Neural cell (in vitro differentiated cells): ENCODE results near the gene ARHGAP45.

Experiments used
- EP300 ChIP-seq: fragments of 450-650 bp; conservative IDR thresholded peaks from 2 replicates; pipeline ENCODE4 v1.6.1; 2014; ENCODE audit warnings: antibody characterized with exemption, mild to moderate bottlenecking, moderate library complexity; ENCODE audit not compliant: poor library complexity, severe bottlenecking
- EZH2 ChIP-seq: fragments of 200-600, 300-800 bp; shearing (Covaris generic), sonication (generic); IDR thresholded peaks from 2 replicates; pipeline ENCODE4 v1.6.1; 2014; ENCODE audit warnings: antibody characterized with exemption, low read length, borderline replicate concordance, mild to moderate bottlenecking; ENCODE audit not compliant: insufficient read depth, poor library complexity, severe bottlenecking
- POLR2AphosphoS5 ChIP-seq: IDR thresholded peaks from 2 replicates; pipeline ENCODE4 v1.6.1; 2012
- TF ChIP-seq, protein P1 (sequence below): fragments of 450-650 bp; IDR thresholded peaks from 2 replicates; pipeline ENCODE4 v1.5.1; 2014; ENCODE audit warnings: antibody characterized with exemption, mild to moderate bottlenecking, moderate library complexity; ENCODE audit not compliant: poor library complexity, severe bottlenecking

DNA sequence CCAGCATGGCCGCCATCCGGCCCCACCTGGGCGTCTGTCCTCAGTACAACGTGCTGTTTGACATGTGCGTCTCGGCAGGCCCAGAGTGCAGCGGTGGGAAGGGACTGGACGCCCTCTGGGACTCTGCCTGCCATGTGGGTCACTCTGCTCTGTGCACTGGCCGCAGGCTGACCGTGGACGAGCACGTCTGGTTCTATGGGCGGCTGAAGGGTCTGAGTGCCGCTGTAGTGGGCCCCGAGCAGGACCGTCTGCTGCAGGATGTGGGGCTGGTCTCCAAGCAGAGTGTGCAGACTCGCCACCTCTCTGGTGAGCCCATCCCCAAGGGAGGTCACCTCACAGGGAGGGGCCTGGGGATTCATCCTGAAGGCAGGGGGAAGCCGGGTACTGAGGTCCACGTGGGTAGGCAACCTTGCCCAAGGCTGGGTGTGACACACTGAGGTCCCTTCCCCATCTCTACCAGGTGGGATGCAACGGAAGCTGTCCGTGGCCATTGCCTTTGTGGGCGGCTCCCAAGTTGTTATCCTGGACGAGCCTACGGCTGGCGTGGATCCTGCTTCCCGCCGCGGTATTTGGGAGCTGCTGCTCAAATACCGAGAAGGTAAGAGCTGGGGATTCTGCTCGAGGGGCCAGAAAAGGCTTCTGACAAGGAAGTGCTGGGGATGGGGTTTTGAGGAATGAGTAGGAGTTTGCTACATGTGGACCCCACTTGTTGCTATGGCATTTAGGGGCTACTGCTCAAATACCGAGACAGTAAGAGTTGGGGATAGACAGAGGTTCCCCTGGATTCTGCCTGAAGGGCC lies 15.8 kb upstream of the ARHGAP45 start:
- TF ChIP-seq, protein P1, sequence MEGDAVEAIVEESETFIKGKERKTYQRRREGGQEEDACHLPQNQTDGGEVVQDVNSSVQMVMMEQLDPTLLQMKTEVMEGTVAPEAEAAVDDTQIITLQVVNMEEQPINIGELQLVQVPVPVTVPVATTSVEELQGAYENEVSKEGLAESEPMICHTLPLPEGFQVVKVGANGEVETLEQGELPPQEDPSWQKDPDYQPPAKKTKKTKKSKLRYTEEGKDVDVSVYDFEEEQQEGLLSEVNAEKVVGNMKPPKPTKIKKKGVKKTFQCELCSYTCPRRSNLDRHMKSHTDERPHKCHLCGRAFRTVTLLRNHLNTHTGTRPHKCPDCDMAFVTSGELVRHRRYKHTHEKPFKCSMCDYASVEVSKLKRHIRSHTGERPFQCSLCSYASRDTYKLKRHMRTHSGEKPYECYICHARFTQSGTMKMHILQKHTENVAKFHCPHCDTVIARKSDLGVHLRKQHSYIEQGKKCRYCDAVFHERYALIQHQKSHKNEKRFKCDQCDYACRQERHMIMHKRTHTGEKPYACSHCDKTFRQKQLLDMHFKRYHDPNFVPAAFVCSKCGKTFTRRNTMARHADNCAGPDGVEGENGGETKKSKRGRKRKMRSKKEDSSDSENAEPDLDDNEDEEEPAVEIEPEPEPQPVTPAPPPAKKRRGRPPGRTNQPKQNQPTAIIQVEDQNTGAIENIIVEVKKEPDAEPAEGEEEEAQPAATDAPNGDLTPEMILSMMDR, result no peak
- no peak for TF ChIP-seq POLR2AphosphoS5
- TF ChIP-seq EZH2, result no peak
- TF ChIP-seq EP300, result no peak
